GF-D8 (cell line): ENCODE measurements around the gene DCST1.

Experiments
- DNase-seq: peaks from one replicate; lab custom pipeline; 2025; lab: John Stamatoyannopoulos, UW

The DCST1 gene

DNA sequence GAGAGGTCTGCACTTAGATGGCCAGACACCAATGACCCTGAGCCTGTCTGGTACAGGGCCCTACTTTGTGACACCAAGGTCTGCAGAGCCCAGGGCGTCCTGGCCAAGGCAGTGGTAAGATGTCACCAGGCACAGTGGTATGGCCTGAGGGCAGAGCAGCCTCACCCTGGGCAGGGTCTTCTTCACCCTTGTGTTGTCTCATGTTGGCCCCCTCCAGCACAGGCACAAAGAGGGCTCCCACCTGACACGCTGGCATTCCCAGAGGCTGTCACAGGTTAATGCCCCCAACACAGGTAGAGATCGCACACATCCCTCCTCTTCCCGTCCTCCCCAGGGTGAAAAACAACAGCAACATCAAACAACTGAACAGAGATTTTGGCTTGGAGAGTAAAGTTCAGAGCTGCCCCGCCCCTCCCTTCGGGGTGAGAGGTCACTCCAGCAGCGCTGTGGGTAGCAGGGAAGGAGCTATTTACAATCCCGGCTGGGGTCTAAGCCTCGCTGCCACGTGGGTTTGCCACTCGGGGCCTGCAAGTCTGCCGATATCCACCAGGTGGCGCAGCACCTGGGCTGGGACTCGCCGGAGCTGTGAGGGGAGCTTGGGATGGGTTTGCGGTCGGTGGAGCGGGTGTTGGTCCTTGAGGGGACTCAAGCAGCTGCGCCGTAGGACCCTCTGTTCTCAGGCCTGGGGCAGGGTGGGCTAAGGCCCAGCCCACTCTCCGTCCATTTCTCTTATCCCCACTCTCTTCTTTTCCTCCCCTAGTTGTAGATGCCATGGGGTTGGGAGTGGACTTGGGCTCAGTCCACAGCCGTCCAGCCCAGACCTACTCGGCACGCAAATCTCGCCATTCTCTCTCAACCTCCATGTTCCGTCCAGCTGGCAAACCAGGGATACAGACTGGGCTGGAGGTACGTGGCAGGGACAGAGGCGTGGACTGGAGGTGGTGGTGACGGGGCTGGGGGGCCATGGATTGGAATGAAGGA is 57.7 kb downstream of the DCST1 start:
- no peak for DNase-seq

DNA sequence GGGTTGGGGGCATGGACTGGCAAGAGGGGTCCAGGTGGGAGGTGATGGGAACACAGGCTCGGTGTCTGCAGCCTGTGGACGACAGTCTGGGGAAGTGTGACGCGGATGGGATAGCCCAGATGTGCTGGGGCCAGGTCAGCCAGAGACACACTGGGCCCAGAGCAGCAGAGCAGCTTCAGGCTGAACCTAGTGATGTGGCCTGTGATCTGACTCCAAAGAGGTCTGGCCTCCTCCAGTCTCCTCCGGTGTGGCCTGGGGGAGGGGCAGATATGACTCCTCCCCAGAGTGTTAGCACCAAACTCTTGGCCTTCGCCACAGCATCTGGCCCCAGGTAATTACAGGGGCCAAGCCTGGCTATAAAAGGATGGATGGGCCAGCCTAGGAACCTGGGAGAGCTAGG is 58.5 kb downstream of the DCST1 start:
- DNase-seq, result no peak

DNA sequence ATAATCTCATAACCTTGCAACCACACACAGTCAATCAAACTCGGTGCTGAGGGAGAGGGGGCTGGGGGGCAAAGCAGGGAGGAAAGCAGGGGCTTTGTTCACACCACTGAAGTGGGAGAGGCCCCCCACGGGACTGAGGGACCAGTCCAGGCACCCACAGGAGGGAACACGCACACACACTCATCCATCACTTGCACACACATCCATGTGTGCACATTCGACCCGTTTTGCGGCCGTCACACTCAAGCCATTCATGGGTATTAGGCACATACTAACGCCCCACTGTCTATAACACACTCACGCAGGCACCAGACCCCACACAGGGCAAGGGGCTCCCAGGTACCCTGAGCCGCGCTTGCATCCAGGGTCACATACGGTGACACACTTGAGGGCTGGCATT is 59.0 kb downstream of the DCST1 start:
- no peak for DNase-seq

DNA sequence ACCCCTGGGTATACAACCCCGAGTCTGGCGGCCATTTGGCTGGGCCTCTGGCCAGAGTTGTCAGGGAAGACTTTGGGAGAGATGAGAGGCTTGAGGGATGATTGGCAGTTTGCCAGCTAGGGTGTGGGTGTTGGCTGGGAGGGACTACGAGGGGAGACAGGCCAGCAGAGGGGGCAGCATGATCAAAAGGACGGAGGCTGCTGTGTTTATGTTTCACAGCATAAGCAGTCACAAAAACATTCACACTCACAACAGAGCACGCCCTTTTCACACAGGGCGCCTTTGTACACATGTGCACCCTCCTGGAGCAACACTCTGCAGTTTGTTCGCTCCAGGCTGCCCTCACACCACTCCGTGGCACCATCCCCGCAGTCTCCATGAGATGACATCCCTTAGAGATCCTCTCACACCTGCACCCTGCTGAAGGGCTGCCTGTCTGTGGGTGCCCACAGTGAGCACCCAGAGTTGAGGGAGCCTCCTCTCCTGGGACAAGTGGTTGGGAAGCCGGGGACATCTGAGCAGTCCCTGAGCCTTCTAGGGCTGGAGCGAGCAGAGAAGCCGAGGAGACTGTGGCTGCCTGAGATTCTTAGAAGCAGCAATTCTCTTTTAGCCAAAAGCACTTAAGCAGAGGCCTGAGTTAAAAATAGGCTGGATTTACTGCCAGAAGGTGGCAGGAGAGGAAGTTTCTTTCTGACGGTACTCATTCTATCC is 60.4 kb downstream of the DCST1 start:
- peak; percentile 13 for DNase-seq

DNA sequence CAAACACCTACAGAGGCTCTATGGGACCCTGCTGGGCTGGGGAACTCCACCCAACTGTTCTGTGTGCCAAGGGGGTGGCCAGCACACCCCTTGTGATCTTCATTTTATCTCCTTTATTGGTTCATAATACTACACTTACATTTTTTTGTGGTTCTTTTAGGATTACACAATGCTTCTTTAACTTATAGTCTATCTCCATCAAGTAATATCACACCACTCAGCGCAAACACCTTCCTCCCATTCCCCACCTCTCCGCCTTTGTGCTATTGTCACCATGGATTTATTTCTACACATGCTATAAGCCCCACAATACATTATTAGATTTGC is 61.0 kb downstream of the DCST1 start:
- DNase-seq, result no peak

DNA sequence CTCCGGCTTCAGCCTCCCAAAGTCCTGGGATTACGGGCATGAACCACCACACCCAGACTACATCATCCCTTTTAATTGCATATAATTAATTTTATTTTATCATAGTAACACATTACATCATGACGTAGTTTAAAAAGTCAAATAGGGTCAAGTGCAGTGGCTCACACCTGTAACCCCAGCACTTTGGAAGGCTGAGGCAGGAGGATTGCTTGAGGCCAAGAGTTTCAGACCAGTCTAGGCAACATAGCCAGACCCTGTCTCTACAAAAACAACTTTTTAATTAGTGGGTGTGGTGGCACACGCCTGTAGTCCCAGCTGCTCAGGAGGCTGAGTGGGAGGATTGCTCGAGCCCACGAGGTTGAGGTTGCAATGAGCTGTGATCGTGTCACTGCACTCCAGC is 65.7 kb downstream of the DCST1 start:
- DNase-seq, result no peak
